HCT116 (cell line): ENCODE data around the gene CSNK1G1. TPM values are rescaled to one million over a fixed set of nuclear protein-coding genes. Genes with fewer than 3 reads are reported as not detected.

Experiments
- ATAC-seq: fragments of 200-7000 bp; cut with Tn5 transposase; 2 replicates; pipeline ENCODE4 v1.9.1; 2020; ENCODE audit warnings: mild to moderate bottlenecking, moderate library complexity
- BruUV-seq: library from RNA; stranded (reverse); fragments of 400-500 nt; replicated peaks from 2 replicates; lab custom pipeline; 2021; lab: Mats Ljungman, UMichigan
- CTCF ChIA-PET: fragments of 300-600 bp; sonication (Branson Sonifier 250); formaldehyde crosslinking; loops from one replicate; lab custom pipeline; 2021; ENCODE audit warnings: antibody characterized with exemption; lab: Charles Lee
- POLR2A ChIA-PET: fragments of 300-600, 350-600 bp; sonication (Branson Sonifier 250); formaldehyde crosslinking; loops from one replicate; lab custom pipeline; 2021; ENCODE audit warnings: antibody characterized with exemption; lab: Charles Lee
- RAD21 ChIA-PET, 2 experiments: fragments of 300-600 bp; sonication (Branson Sonifier 250); formaldehyde crosslinking; loops; one replicate each; lab custom pipeline; 2023; ENCODE audit warnings: low total read pairs in 2 of 2; ENCODE audit not compliant: uncharacterized antibody in 2 of 2, unreplicated experiment in 2 of 2, low non-redundant PET in 1 of 2; lab: Charles Lee
- DNase-seq: peaks from one replicate; pipeline ENCODE4 v3.0.0-alpha.2; 2010; ENCODE audit warnings: low read depth, low spot score
- H2AFZ ChIP-seq: fragments of 200-600 bp; shearing (Covaris generic), sonication (generic); 2 replicates; pipeline ENCODE4 v1.6.1; 2017; ENCODE audit warnings: low read depth, mixed run types, mixed read lengths, antibody characterized with exemption, low read length; ENCODE audit not compliant: poor library complexity, severe bottlenecking
- H3K27ac ChIP-seq: 2 replicates; pipeline ENCODE4 v1.5.1; 2012; ENCODE audit warnings: low read depth, low read length
- H3K27me3 ChIP-seq: fragments of 200-600 bp; sonication (generic); 2 replicates; pipeline ENCODE4 v1.6.1; 2016; ENCODE audit warnings: mixed run types, low read length, mixed read lengths; ENCODE audit not compliant: insufficient read depth
- H3K36me3 ChIP-seq, 2 experiments: fragments of 200-500 bp in 1 of 2; fragments of 200-600 bp in 1 of 2; sonication (Bioruptor generic) in 1 of 2; sonication (generic) in 1 of 2; 2 replicates each; pipeline versions ENCODE4 v1.5.1 to v1.6.1; 2014 to 2016; ENCODE audit warnings: low read length in 2 of 2, inconsistent platforms in 1 of 2, mixed read lengths in 1 of 2, mixed run types in 1 of 2; ENCODE audit not compliant: insufficient read depth in 2 of 2, control insufficient read depth in 1 of 2
- H3K4me1 ChIP-seq, 2 experiments: fragments of 200-600 bp in 1 of 2; sonication (generic) in 1 of 2; 2 replicates each; pipeline versions ENCODE4 v1.5.1 to v1.6.1; 2012 to 2017; ENCODE audit warnings: low read length in 2 of 2, inconsistent platforms in 1 of 2, mild to moderate bottlenecking in 1 of 2, mixed read lengths in 1 of 2, mixed run types in 1 of 2, moderate library complexity in 1 of 2; ENCODE audit not compliant: insufficient read depth in 2 of 2, control insufficient read depth in 1 of 2
- H3K4me2 ChIP-seq: fragments of 200-600 bp; sonication (generic); 2 replicates; pipeline ENCODE4 v1.6.1; 2017; ENCODE audit warnings: mixed run types, low read length, mixed read lengths
- H3K4me3 ChIP-seq, 2 experiments: fragments of 200-600 bp in 1 of 2; sonication (generic) in 1 of 2; replicated peaks in 1 of 2; 2 replicates each; pipeline ENCODE4 v1.5.1; 2011 to 2016; ENCODE audit warnings: low read length in 2 of 2, control low read depth in 1 of 2, low read depth in 1 of 2, mild to moderate bottlenecking in 1 of 2, mixed read lengths in 1 of 2, mixed run types in 1 of 2
- H3K79me2 ChIP-seq: fragments of 200-600 bp; sonication (generic); 2 replicates; pipeline ENCODE4 v1.6.1; 2017; ENCODE audit warnings: mild to moderate bottlenecking, mixed run types, low read length, moderate library complexity, mixed read lengths; ENCODE audit not compliant: insufficient read depth
- H3K9ac ChIP-seq: fragments of 200-600 bp; sonication (generic); 2 replicates; pipeline ENCODE4 v1.6.1; 2016; ENCODE audit warnings: low read length, mixed read lengths
- H3K9me2 ChIP-seq: fragments of 200-600 bp; sonication (generic), shearing (Covaris generic); 2 replicates; pipeline ENCODE4 v1.6.1; 2017; ENCODE audit warnings: mixed run types, mild to moderate bottlenecking, moderate library complexity; ENCODE audit not compliant: insufficient read depth
- H3K9me3 ChIP-seq, 2 experiments: fragments of 200-500 bp in 1 of 2; fragments of 200-600 bp in 1 of 2; sonication (Bioruptor generic) in 1 of 2; sonication (generic) in 1 of 2; 2 replicates each; pipeline ENCODE4 v1.6.1; 2014 to 2017; ENCODE audit warnings: low read length in 2 of 2, mixed read lengths in 2 of 2, inconsistent platforms in 1 of 2, low read depth in 1 of 2, mild to moderate bottlenecking in 1 of 2, mixed run types in 1 of 2, moderate library complexity in 1 of 2; ENCODE audit not compliant: control insufficient read depth in 1 of 2, insufficient read depth in 1 of 2
- H4K20me1 ChIP-seq: fragments of 200-600 bp; sonication (generic), shearing (Covaris generic); 2 replicates; pipeline ENCODE4 v1.6.1; 2017; ENCODE audit warnings: mixed run types, mild to moderate bottlenecking, moderate library complexity; ENCODE audit not compliant: insufficient read depth
- EGR1 ChIP-seq: IDR thresholded peaks from 2 replicates; pipeline ENCODE4 v1.6.1; 2012; ENCODE audit warnings: low read depth
- RAD21 ChIP-seq: IDR thresholded peaks from 2 replicates; pipeline ENCODE4 v1.6.1; 2012; ENCODE audit warnings: low read depth, mild to moderate bottlenecking
- ZNF274 ChIP-seq: fragments of 200-500 bp; sonication (Bioruptor generic); IDR thresholded peaks from 2 replicates; pipeline ENCODE4 v1.6.1; 2014; ENCODE audit warnings: mild to moderate bottlenecking, low read depth, low read length, inconsistent platforms
- intact Hi-C: fragments of 100-400 bp; cut with micrococcal nuclease; formaldehyde crosslinking; loops from 2 replicates; pipeline ENCODE4 v1.10.0; 2022
- total RNA-seq: library from RNA; stranded (reverse); gene quantifications from one replicate; pipeline ENCODE4 v1.2.1, GENCODE V29; 2021; ENCODE audit not compliant: unreplicated experiment
- TF ChIP-seq, protein P1 (sequence below), 3 experiments: fragments of 200-600 bp in 1 of 3; sonication (generic) in 1 of 3; IDR thresholded peaks in 2 of 3; conservative IDR thresholded peaks in 1 of 3; 2 replicates each; pipeline ENCODE4 v1.5.1; 2012 to 2017; ENCODE audit warnings: low read depth in 2 of 3, low read length in 2 of 3, antibody characterized with exemption in 1 of 3, borderline replicate concordance in 1 of 3, control low read depth in 1 of 3, mild to moderate bottlenecking in 1 of 3, mixed read lengths in 1 of 3, mixed run types in 1 of 3, moderate library complexity in 1 of 3; ENCODE audit not compliant: insufficient read depth in 1 of 3
- TF ChIP-seq, protein P2 (sequence below): IDR thresholded peaks from 2 replicates; pipeline ENCODE4 v1.6.1; 2012; ENCODE audit warnings: low read depth

CSNK1G1 gene
- total RNA-seq, 1 experiment from 2014 or later: 21.1 TPM

DNA sequence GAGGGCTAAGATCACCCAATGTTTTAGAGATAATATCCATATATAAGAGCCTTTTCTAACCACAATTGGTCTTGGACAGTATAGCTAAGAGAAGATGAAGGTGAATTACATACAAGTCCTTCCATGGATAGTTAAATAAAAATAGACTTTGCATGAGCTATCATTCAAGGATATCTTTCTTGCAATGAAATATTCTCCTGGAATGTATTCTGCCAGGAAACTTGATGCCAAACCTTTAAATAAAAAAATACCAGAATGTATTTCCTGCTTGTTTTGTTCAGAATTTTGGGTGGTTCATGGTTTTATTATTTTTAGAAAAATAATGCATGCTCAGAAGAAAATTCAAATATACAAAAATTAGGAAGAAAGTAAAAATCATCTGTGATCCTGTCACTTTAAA is 104.3 kb downstream of the CSNK1G1 start:
- Histone ChIP-seq H3K27me3 (no peaks in the 10 kb centered on the region), H3K9me3 (no peaks in the 10 kb centered on the region), H2AFZ (no peak overlapping the region), H4K20me1 (no peaks in the 10 kb centered on the region), H3K9me2 (no peaks in the 10 kb centered on the region), H3K27ac (no peak overlapping the region), H3K36me3 (no peaks in the 10 kb centered on the region), H3K9ac (no peak overlapping the region), H3K4me1 (peaks cover 37 to 47% of the 10 kb centered on the region in 2 experiments), H3K4me2 (no peak overlapping the region), H3K79me2 (peaks cover 13% of the 10 kb centered on the region; the same call in 1 of the 2 replicates), H3K4me3 (no peak overlapping the region)
- ChIA-PET CTCF (no interaction called here), RAD21 (no interaction called here), POLR2A (no interaction called here)
- intact Hi-C loops: no loop called here
- BruUV-seq: no TSS peak
- TF ChIP-seq, protein P1, sequence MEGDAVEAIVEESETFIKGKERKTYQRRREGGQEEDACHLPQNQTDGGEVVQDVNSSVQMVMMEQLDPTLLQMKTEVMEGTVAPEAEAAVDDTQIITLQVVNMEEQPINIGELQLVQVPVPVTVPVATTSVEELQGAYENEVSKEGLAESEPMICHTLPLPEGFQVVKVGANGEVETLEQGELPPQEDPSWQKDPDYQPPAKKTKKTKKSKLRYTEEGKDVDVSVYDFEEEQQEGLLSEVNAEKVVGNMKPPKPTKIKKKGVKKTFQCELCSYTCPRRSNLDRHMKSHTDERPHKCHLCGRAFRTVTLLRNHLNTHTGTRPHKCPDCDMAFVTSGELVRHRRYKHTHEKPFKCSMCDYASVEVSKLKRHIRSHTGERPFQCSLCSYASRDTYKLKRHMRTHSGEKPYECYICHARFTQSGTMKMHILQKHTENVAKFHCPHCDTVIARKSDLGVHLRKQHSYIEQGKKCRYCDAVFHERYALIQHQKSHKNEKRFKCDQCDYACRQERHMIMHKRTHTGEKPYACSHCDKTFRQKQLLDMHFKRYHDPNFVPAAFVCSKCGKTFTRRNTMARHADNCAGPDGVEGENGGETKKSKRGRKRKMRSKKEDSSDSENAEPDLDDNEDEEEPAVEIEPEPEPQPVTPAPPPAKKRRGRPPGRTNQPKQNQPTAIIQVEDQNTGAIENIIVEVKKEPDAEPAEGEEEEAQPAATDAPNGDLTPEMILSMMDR (IDR thresholded peaks at IDR 0.05 in 2 of 3, conservative IDR thresholded peaks at IDR 0.05 in 1 of 3; ENCODE audit: borderline replicate concordance in 1 of 3, insufficient read depth in 1 of 3, low read depth in 2 of 3, low read length in 2 of 3): no peak
- ATAC-seq (no peak), DNase-seq (no peak)

DNA sequence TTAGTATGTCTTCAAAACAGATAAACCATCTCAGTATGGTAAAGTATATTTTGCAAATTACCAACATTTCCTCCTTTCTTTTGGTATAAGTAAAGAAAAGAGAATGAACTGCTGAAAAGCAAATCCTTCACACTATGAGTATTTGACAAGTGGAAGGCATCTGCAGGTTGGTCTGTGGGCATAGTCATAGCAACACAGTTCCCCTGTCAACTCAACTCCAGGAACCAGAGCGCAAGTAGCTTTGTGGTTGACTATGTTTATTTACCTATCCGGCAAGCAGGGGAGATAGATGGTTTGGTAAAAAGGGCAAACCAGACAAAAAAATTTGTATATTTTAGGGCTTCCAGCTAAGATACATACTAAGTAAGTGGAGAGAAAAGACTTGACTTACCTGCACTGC is 104.9 kb downstream of the CSNK1G1 start:
- CTCF ChIA-PET: no interaction called here
- Histone ChIP-seq H3K4me1 (peaks cover 43 to 52% of the 10 kb centered on the region in 2 experiments), H2AFZ (no peak overlapping the region), H3K9me3 (no peaks in the 10 kb centered on the region), H3K9ac (no peak overlapping the region), H3K79me2 (peaks cover 17% of the 10 kb centered on the region), H3K27me3 (no peaks in the 10 kb centered on the region), H3K27ac (no peak overlapping the region), H3K9me2 (no peaks in the 10 kb centered on the region), H4K20me1 (no peaks in the 10 kb centered on the region), H3K4me2 (no peak overlapping the region), H3K4me3 (no peak overlapping the region), H3K36me3 (no peaks in the 10 kb centered on the region)
- intact Hi-C loops: no loop called here
- TF ChIP-seq, protein P2, sequence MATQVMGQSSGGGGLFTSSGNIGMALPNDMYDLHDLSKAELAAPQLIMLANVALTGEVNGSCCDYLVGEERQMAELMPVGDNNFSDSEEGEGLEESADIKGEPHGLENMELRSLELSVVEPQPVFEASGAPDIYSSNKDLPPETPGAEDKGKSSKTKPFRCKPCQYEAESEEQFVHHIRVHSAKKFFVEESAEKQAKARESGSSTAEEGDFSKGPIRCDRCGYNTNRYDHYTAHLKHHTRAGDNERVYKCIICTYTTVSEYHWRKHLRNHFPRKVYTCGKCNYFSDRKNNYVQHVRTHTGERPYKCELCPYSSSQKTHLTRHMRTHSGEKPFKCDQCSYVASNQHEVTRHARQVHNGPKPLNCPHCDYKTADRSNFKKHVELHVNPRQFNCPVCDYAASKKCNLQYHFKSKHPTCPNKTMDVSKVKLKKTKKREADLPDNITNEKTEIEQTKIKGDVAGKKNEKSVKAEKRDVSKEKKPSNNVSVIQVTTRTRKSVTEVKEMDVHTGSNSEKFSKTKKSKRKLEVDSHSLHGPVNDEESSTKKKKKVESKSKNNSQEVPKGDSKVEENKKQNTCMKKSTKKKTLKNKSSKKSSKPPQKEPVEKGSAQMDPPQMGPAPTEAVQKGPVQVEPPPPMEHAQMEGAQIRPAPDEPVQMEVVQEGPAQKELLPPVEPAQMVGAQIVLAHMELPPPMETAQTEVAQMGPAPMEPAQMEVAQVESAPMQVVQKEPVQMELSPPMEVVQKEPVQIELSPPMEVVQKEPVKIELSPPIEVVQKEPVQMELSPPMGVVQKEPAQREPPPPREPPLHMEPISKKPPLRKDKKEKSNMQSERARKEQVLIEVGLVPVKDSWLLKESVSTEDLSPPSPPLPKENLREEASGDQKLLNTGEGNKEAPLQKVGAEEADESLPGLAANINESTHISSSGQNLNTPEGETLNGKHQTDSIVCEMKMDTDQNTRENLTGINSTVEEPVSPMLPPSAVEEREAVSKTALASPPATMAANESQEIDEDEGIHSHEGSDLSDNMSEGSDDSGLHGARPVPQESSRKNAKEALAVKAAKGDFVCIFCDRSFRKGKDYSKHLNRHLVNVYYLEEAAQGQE: no peak
- TF ChIP-seq EGR1: no peak
- TF ChIP-seq ZNF274: no peak
- TF ChIP-seq RAD21: no peak
- BruUV-seq: no TSS peak
- DNase-seq: no peak
- ATAC-seq: no peak
- POLR2A ChIA-PET: no interaction called here
- RAD21 ChIA-PET: no interaction called here
